A549 (cell line): Measurements from ENCODE around the gene OR2AT4. TPM values are rescaled to one million over a fixed set of nuclear protein-coding genes. Genes with fewer than 3 reads are reported as not detected.

ENCODE experiments used
- ATAC-seq, 2 experiments: fragments of 200-7000 bp in 1 of 2; fragments of >200 bp in 1 of 2; cut with Nextera tagmentation in 1 of 2; cut with Tn5 transposase in 1 of 2; 3 replicates each; pipeline versions ENCODE4 v1.8.0 to v1.9.1; 2018 to 2020; ENCODE audit warnings: mild to moderate bottlenecking in 1 of 2, moderate library complexity in 1 of 2
- CTCF ChIA-PET: fragments of 300-600 bp; sonication (Branson Sonifier 250); formaldehyde crosslinking; extraction: SDS; loops from one replicate; lab custom pipeline; 2021; ENCODE audit warnings: antibody characterized with exemption, inconsistent platforms; lab: Yijun Ruan, JAX
- POLR2A ChIA-PET: fragments of 350-600 bp; formaldehyde crosslinking; extraction: SDS; loops from one replicate; lab custom pipeline; 2021; ENCODE audit warnings: antibody characterized with exemption, inconsistent platforms; lab: Yijun Ruan, JAX
- DNase-seq, 2 experiments: peaks; one replicate each; pipeline versions ENCODE4 v3.0.0 to v3.0.0-alpha.2; 2011 to 2016; ENCODE audit warnings: low read depth in 1 of 2, low spot score in 1 of 2
- FAIRE-seq: peaks from 2 replicates; lab custom pipeline; 2011; peaks lifted over from hg19 to GRCh38; lab: Jason Lieb, UNC
- H3K27ac ChIP-seq, 2 experiments: fragments of >200 bp; sonication (Bioruptor Twin); formaldehyde crosslinking; 3 replicates each; pipeline ENCODE4 v1.5.1; 2016 to 2017
- H3K4me1 ChIP-seq: fragments of >200 bp; sonication (Bioruptor Twin); formaldehyde crosslinking; 3 replicates; pipeline ENCODE4 v1.6.1; 2016
- H3K4me2 ChIP-seq: fragments of >200 bp; sonication (Bioruptor Twin); formaldehyde crosslinking; 3 replicates; pipeline ENCODE4 v1.6.1; 2016
- H3K4me3 ChIP-seq: fragments of >200 bp; sonication (Bioruptor Twin); formaldehyde crosslinking; 3 replicates; pipeline ENCODE4 v1.5.1; 2016
- H3K9me3 ChIP-seq: fragments of >200 bp; sonication (Bioruptor Twin); formaldehyde crosslinking; 3 replicates; pipeline ENCODE4 v1.6.1; 2016
- ATOH8 ChIP-seq: fragments of 250-450 bp; sonication (Bioruptor Pico); IDR thresholded peaks from 2 replicates; pipeline ENCODE4 v1.5.0; 2020; ENCODE audit warnings: low read depth, mild to moderate bottlenecking, moderate library complexity
- BCL3 ChIP-seq: fragments of >200 bp; sonication (Bioruptor Twin); formaldehyde crosslinking; IDR thresholded peaks from 3 replicates; pipeline ENCODE4 v1.6.1; 2016
- CEBPB ChIP-seq, 2 experiments: fragments of >200 bp in 1 of 2; sonication (Bioruptor Twin) in 1 of 2; formaldehyde crosslinking in 1 of 2; IDR thresholded peaks; 2 replicates each; pipeline ENCODE4 v1.6.1; 2012 to 2016
- CHD4 ChIP-seq: fragments of 200-600 bp; sonication (generic); IDR thresholded peaks from 2 replicates; pipeline ENCODE4 v1.6.1; 2016; ENCODE audit warnings: antibody characterized with exemption, mild to moderate bottlenecking, borderline replicate concordance
- ELK1 ChIP-seq: fragments of 150-350 bp; IDR thresholded peaks from 2 replicates; pipeline ENCODE4 v1.6.1; 2014; ENCODE audit warnings: low read depth, mild to moderate bottlenecking, low read length
- EP300 ChIP-seq, 2 experiments: fragments of >200 bp; sonication (Bioruptor Twin); formaldehyde crosslinking; IDR thresholded peaks; 2 replicates in 1 of 2; 3 replicates in 1 of 2; pipeline ENCODE4 v1.6.1; 2016 to 2017
- ESRRA ChIP-seq: fragments of 150-350 bp; IDR thresholded peaks from 2 replicates; pipeline ENCODE4 v1.6.1; 2014; ENCODE audit warnings: mild to moderate bottlenecking, low read length, borderline replicate concordance
- HDAC2 ChIP-seq: fragments of 200-600 bp; sonication (generic); IDR thresholded peaks from 2 replicates; pipeline ENCODE4 v1.6.1; 2016
- HEYL ChIP-seq: fragments of 250-450 bp; sonication (Bioruptor Pico); IDR thresholded peaks from 2 replicates; pipeline ENCODE4 v1.8.0; 2021; ENCODE audit warnings: mild to moderate bottlenecking, moderate library complexity
- JUN ChIP-seq, 2 experiments: fragments of >200 bp; sonication (Bioruptor Twin); formaldehyde crosslinking; IDR thresholded peaks; 2 replicates in 1 of 2; 3 replicates in 1 of 2; pipeline ENCODE4 v1.6.1; 2016 to 2017
- JUNB ChIP-seq: fragments of >200 bp; sonication (Bioruptor Twin); formaldehyde crosslinking; IDR thresholded peaks from 2 replicates; pipeline ENCODE4 v1.6.1; 2016
- KDM1A ChIP-seq: fragments of 200-600 bp; sonication (generic); IDR thresholded peaks from 2 replicates; pipeline ENCODE4 v1.6.1; 2016; ENCODE audit warnings: low read depth, mild to moderate bottlenecking
- MYC ChIP-seq: IDR thresholded peaks from 2 replicates; pipeline ENCODE4 v1.6.1; 2012; ENCODE audit warnings: mild to moderate bottlenecking, inconsistent platforms, low read length, improper control_type of control experiment, borderline replicate concordance
- NR3C1 ChIP-seq: fragments of >200 bp; sonication (Bioruptor Twin); formaldehyde crosslinking; IDR thresholded peaks from 3 replicates; pipeline ENCODE4 v1.6.1; 2017
- RAD21 ChIP-seq, 2 experiments: fragments of >200 bp in 1 of 2; sonication (Bioruptor Twin) in 1 of 2; formaldehyde crosslinking in 1 of 2; IDR thresholded peaks in 1 of 2; conservative IDR thresholded peaks in 1 of 2; 2 replicates in 1 of 2; 3 replicates in 1 of 2; pipeline ENCODE4 v1.6.1; 2012 to 2018; ENCODE audit warnings: inconsistent platforms in 1 of 2
- RARB ChIP-seq: fragments of 250-450 bp; sonication (Bioruptor Pico); IDR thresholded peaks from 2 replicates; pipeline ENCODE4 v1.8.0; 2021; ENCODE audit warnings: mild to moderate bottlenecking, moderate library complexity
- RCOR1 ChIP-seq: fragments of 150-350 bp; IDR thresholded peaks from 2 replicates; pipeline ENCODE4 v1.6.1; 2014; ENCODE audit warnings: antibody characterized with exemption, low read length, low read depth
- TP53 ChIP-seq: fragments of 250-450 bp; sonication (Bioruptor Pico); IDR thresholded peaks from 2 replicates; pipeline ENCODE4 v1.5.0; 2021; ENCODE audit warnings: mild to moderate bottlenecking, moderate library complexity
- USF2 ChIP-seq: fragments of 450-650 bp; IDR thresholded peaks from 2 replicates; pipeline ENCODE4 v1.6.1; 2014; ENCODE audit warnings: antibody characterized with exemption
- ZNF302 ChIP-seq: fragments of 250-450 bp; sonication (Bioruptor Pico); IDR thresholded peaks from 2 replicates; pipeline ENCODE4 v1.9.0; 2021; ENCODE audit warnings: inconsistent platforms, mild to moderate bottlenecking, moderate library complexity
- WGBS: methylation state at CpG from one replicate; pipeline ENCODE4 v1.1.6; 2017; ENCODE audit errors: missing lambda C conversion rate; 5-methylcytosine and 5-hydroxymethylcytosine counted together
- polyA plus RNA-seq, 4 experiments: library from polyadenylated mRNA; depleted of rRNA in 3 of 4; stranded (reverse); fragments of >200 nt; fragmentation: RNase III in 1 of 4; extraction: RNeasy Plus Mini Kit Qiagen cat#74134 plus additional on column Dnase treatment in 1 of 4; gene quantifications; 2 replicates in 3 of 4; 3 replicates in 1 of 4; pipeline ENCODE4 v1.2.3, GENCODE V29; 2011 to 2017
- TF ChIP-seq, protein P1 (sequence below): IDR thresholded peaks from 2 replicates; pipeline ENCODE4 v1.6.1; 2012
- TF ChIP-seq, protein P2 (sequence below): fragments of >200 bp; sonication (Bioruptor Twin); formaldehyde crosslinking; IDR thresholded peaks from 2 replicates; pipeline ENCODE4 v1.6.1; 2016

The OR2AT4 gene
- polyA plus RNA-seq, 2 of the 4 experiments (the other 2 are of a cell fraction), result 0.01 TPM; not detected in 1

DNA sequence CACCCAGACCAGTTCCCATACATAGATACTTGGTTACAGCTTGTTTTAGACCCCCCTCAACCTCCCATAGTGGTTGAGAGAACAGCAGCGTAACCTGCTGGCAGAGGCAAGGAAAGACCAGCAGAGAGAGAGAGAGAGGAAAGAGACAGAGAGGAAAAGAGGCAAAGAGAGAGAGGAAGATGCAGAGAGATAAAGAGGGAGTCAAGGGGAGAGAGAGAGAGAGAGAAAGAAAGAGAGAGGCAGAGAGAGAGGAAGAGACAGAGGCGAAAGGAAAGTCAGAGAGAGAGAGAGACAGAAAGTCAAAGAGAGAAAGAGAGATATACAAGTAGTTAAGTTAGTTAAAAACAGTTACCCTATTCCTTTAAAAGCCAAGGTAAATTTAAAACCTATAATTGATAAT lies 55.4 kb downstream of the OR2AT4 start:
- CTCF ChIA-PET, result interaction anchor here (0.7 to 2.1 kb wide), 2 partner anchors 10 to 220 kb away, joined by 3 to 8 read pairs; no protein-coding TSS in a partner anchor
- TF ChIP-seq ZNF302 (CRISPR knock-in tag), result no peak
- TF ChIP-seq JUNB, result no peak
- TF ChIP-seq HEYL (CRISPR knock-in tag), result no peak
- TF ChIP-seq, protein P1, sequence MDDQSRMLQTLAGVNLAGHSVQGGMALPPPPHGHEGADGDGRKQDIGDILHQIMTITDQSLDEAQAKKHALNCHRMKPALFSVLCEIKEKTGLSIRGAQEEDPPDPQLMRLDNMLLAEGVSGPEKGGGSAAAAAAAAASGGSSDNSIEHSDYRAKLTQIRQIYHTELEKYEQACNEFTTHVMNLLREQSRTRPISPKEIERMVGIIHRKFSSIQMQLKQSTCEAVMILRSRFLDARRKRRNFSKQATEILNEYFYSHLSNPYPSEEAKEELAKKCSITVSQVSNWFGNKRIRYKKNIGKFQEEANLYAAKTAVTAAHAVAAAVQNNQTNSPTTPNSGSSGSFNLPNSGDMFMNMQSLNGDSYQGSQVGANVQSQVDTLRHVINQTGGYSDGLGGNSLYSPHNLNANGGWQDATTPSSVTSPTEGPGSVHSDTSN, result no peak
- no peak for TF ChIP-seq CEBPB (IDR thresholded peaks at IDR 0.05)
- TF ChIP-seq RAD21 (conservative IDR thresholded peaks at IDR 0.05 in 1 of 2, IDR thresholded peaks at IDR 0.05 in 1 of 2), result no peak
- TF ChIP-seq, all 56 proteins: peak for 0
- DNase-seq, result no peak
- H3K4me3 ChIP-seq, result no peak overlapping the region
- no peaks in the 10 kb centered on the region for H3K9me3 ChIP-seq
- H3K4me2 ChIP-seq, result no peak overlapping the region
- no peak for ATAC-seq
- POLR2A ChIA-PET, result no interaction called here
- no peak for FAIRE-seq
- H3K27ac ChIP-seq, result no peak overlapping the region
- no peaks in the 10 kb centered on the region for H3K4me1 ChIP-seq
- WGBS, result 79% methylated on average over 2 of the region's 2 CpGs

GRCh38 chr11:75040167-75040770 lies 56.4 kb downstream of the OR2AT4 start:
- ATAC-seq, result no peak
- TF ChIP-seq RARB (CRISPR knock-in tag) (no peak), TP53 (no peak), KDM1A (no peak)
- TF ChIP-seq, protein P2, sequence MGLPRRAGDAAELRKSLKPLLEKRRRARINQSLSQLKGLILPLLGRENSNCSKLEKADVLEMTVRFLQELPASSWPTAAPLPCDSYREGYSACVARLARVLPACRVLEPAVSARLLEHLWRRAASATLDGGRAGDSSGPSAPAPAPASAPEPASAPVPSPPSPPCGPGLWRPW, result no peak
- Histone ChIP-seq H3K9me3 (no peaks in the 10 kb centered on the region), H3K4me3 (no peak overlapping the region), H3K4me2 (no peak overlapping the region), H3K4me1 (no peaks in the 10 kb centered on the region), H3K27ac (no peak overlapping the region)
- POLR2A ChIA-PET, result no interaction called here
- no peak for DNase-seq
- CTCF ChIA-PET, result interaction anchor here (0.6 to 1.5 kb wide), 4 partner anchors 9 to 208 kb away, joined by 3 to 5 read pairs (median 3); no protein-coding TSS in a partner anchor
- WGBS, result 80% methylated on average over 11 of the region's 11 CpGs
- no peak for FAIRE-seq

DNA sequence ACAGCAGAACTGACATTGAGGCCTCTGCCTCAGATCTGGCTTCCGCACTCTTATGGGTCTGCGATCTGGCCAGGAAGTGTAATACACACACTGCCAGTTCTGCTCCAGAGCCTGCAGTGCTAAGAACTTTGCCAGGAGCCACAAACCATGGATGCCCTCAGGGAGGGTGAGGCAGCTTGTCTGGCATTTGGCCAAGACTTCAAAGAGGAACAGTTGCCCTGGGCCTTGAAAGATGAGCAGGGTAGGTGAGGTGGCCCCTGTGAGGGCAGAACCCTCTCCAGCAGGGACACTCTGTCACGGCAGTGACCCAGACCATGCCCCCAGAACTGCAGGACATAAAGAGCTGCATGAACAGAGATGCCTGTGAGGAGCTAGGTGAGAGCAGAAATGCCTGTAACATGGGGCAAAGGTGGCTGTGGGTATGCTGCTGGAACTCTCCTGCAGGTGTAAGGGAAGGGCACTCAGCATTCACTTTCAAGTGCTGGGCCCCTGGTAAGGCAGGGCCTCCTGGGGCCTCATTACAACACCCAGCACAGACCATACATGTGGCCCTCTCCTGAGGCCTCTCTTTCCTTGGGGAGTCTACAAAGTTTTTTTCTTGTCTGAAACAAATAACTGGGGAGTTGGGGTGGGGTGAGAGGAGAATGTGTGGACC lies 60.6 kb downstream of the OR2AT4 start:
- ATAC-seq, result no peak
- ChIA-PET CTCF (interaction anchor here (0.8 to 3.1 kb wide), 8 partner anchors 13 to 213 kb away, joined by 3 to 15 read pairs (median 4); no protein-coding TSS in a partner anchor), POLR2A (no interaction called here)
- Histone ChIP-seq H3K27ac (no peak overlapping the region), H3K9me3 (no peaks in the 10 kb centered on the region), H3K4me2 (no peak overlapping the region), H3K4me3 (no peak overlapping the region), H3K4me1 (peaks cover 8% of the 10 kb centered on the region; the same call in 1 of the 3 replicates)
- no peak for FAIRE-seq
- TF ChIP-seq BCL3 (no peak), CHD4 (no peak), MYC (no peak), ELK1 (no peak), ZNF302 (CRISPR knock-in tag) (no peak), JUN (IDR thresholded peaks at IDR 0.05) (no peak), RAD21 (conservative IDR thresholded peaks at IDR 0.05 in 1 of 2, IDR thresholded peaks at IDR 0.05 in 1 of 2) (no peak), USF2 (no peak), HDAC2 (no peak), JUNB (no peak), ATOH8 (CRISPR knock-in tag) (no peak), TP53 (no peak), EP300 (IDR thresholded peaks at IDR 0.05) (no peak), RCOR1 (no peak), ESRRA (no peak), NR3C1 (no peak)
- TF ChIP-seq, protein P2, result no peak
- 89% methylated on average over 3 of the region's 3 CpGs for WGBS
- DNase-seq, result no peak
